HepG2 (cell line): ENCODE data around the gene GSDMA. TPM values are rescaled to one million over a fixed set of nuclear protein-coding genes. Genes with fewer than 3 reads are reported as not detected.
A peak's percentile ranks its signal among the peaks of the same experiment; 100 is the strongest.

Source experiments
- AFF4 ChIP-seq: sonication (generic); formaldehyde crosslinking; IDR thresholded peaks from 2 replicates; pipeline ENCODE4 v1.4.0; 2020; ENCODE audit warnings: missing genetic modification reagents
- HOXD1 ChIP-seq: sonication (generic); formaldehyde crosslinking; IDR thresholded peaks from 2 replicates; pipeline ENCODE4 v1.5.0; 2020; ENCODE audit warnings: missing genetic modification reagents
- IRF2 ChIP-seq: IDR thresholded peaks from 2 replicates; pipeline ENCODE4 v1.6.1; 2018; ENCODE audit warnings: missing genetic modification reagents, missing compliant biosample characterization
- MED1 ChIP-seq: sonication (generic); formaldehyde crosslinking; IDR thresholded peaks from 2 replicates; pipeline ENCODE4 v1.4.0; 2020; ENCODE audit warnings: missing genetic modification reagents
- MTA3 ChIP-seq: sonication (generic); formaldehyde crosslinking; IDR thresholded peaks from 2 replicates; pipeline ENCODE4 v1.4.0; 2020; ENCODE audit warnings: missing genetic modification reagents
- PHF5A ChIP-seq: IDR thresholded peaks from one replicate; pipeline ENCODE4 v1.6.1; 2018; ENCODE audit warnings: low read depth, missing genetic modification reagents; ENCODE audit not compliant: unreplicated experiment
- PRDM10 ChIP-seq: sonication (generic); formaldehyde crosslinking; IDR thresholded peaks from 2 replicates; pipeline ENCODE4 v1.4.0; 2020; ENCODE audit warnings: low read depth, missing genetic modification reagents
- RBFOX2 ChIP-seq: fragments of 200-400 bp; formaldehyde crosslinking; IDR thresholded peaks from 2 replicates; pipeline ENCODE4 v1.6.1; 2017; ENCODE audit warnings: low read depth, mild to moderate bottlenecking, low read length
- RORA ChIP-seq: sonication (generic); formaldehyde crosslinking; IDR thresholded peaks from 2 replicates; pipeline ENCODE4 v1.5.0; 2020; ENCODE audit warnings: mild to moderate bottlenecking, missing genetic modification reagents, moderate library complexity
- RXRB ChIP-seq: IDR thresholded peaks from 2 replicates; pipeline ENCODE4 v1.6.1; 2016; ENCODE audit warnings: borderline replicate concordance, missing genetic modification reagents, missing compliant biosample characterization
- STAG1 ChIP-seq: sonication (generic); formaldehyde crosslinking; IDR thresholded peaks from 2 replicates; pipeline ENCODE4 v1.4.0; 2020; ENCODE audit warnings: missing genetic modification reagents
- SUZ12 ChIP-seq: fragments of 150-350 bp; IDR thresholded peaks from 2 replicates; pipeline ENCODE4 v1.6.1; 2014; ENCODE audit warnings: low read depth, low read length
- YEATS2 ChIP-seq: sonication (generic); formaldehyde crosslinking; IDR thresholded peaks from 2 replicates; pipeline ENCODE4 v1.4.0; 2020; ENCODE audit warnings: missing genetic modification reagents, borderline replicate concordance
- ZBTB44 ChIP-seq: sonication (generic); formaldehyde crosslinking; IDR thresholded peaks from 2 replicates; pipeline ENCODE4 v1.4.0; 2020; ENCODE audit warnings: missing genetic modification reagents
- ZIK1 ChIP-seq: sonication (generic); formaldehyde crosslinking; IDR thresholded peaks from 2 replicates; pipeline ENCODE4 v1.5.0; 2020; ENCODE audit warnings: mild to moderate bottlenecking, low read depth, missing genetic modification reagents, borderline replicate concordance
- ZNF180 ChIP-seq: sonication (generic); formaldehyde crosslinking; IDR thresholded peaks from 2 replicates; pipeline ENCODE4 v1.4.0; 2020; ENCODE audit warnings: low read depth, missing genetic modification reagents, borderline replicate concordance
- ZNF3 ChIP-seq: IDR thresholded peaks from 2 replicates; pipeline ENCODE4 v1.7.0; 2017; ENCODE audit warnings: inconsistent platforms
- ZSCAN20 ChIP-seq: sonication (generic); formaldehyde crosslinking; IDR thresholded peaks from 2 replicates; pipeline ENCODE4 v1.4.0; 2020; ENCODE audit warnings: missing genetic modification reagents, mild to moderate bottlenecking, borderline replicate concordance
- polyA plus RNA-seq, 8 experiments: library from polyadenylated mRNA; depleted of rRNA in 3 of 8; stranded (reverse) in 7 of 8; unstranded in 1 of 8; fragments of >200 nt; fragmentation: Illumina TruSeq in 4 of 8; extraction: Trizol in 4 of 8; gene quantifications; 2 replicates each; pipeline versions ENCODE4 v1.2.1 to v1.2.3, GENCODE V29; 2011 to 2016; ENCODE audit warnings: low read depth in 4 of 8, missing spikeins in 1 of 8, mixed read lengths in 1 of 8; ENCODE audit not compliant: insufficient read depth in 1 of 8
- total RNA-seq, 5 experiments: library from RNA; depleted of rRNA; stranded (reverse); fragments of >200 nt; fragmentation: Illumina TruSeq; extraction: Trizol; gene quantifications; 2 replicates each; pipeline ENCODE4 v1.2.3, GENCODE V29; 2016; ENCODE audit warnings: low read depth in 1 of 5

Gene GSDMA
- total and polyA plus RNA-seq, 2 of the 13 experiments (the other 11 are each of a cell fraction or from before 2014, with no cell fraction given), result not detected

- TF ChIP-seq PRDM10 (CRISPR knock-in tag) (no peak), PHF5A (CRISPR knock-in tag) (peak; percentile 38), ZSCAN20 (CRISPR knock-in tag) (no peak), ZIK1 (no peak), IRF2 (CRISPR knock-in tag) (0 out of 2 replicates have a peak, but pooled peaks have one; percentile 19), MTA3 (CRISPR knock-in tag) (no peak), STAG1 (CRISPR knock-in tag) (no peak), ZNF180 (CRISPR knock-in tag) (no peak), ZBTB44 (CRISPR knock-in tag) (no peak), RBFOX2 (no peak; the same call in 1 of the 2 replicates), ZNF3 (CRISPR knock-in tag) (no peak), YEATS2 (CRISPR knock-in tag) (no peak), RXRB (CRISPR knock-in tag) (peak; percentile 44; the same call in 1 of the 2 replicates), AFF4 (no peak), SUZ12 (no peak), MED1 (CRISPR knock-in tag) (peak; percentile 36; the same call in 1 of the 2 replicates), HOXD1 (CRISPR knock-in tag) (no peak), RORA (no peak)
Observed at GRCh38 chr17:39952680-39953470, 9.9 kb upstream of the GSDMA start (continued).
